PC-3 (cell line): ENCODE results near the gene CCDC102A. TPM values are rescaled to one million over a fixed set of nuclear protein-coding genes. Genes with fewer than 3 reads are reported as not detected.

ENCODE experiments used
- ATAC-seq: fragments of 200-7000 bp; cut with Tn5 transposase; 2 replicates; pipeline ENCODE4 v1.9.1; 2020; ENCODE audit warnings: mild to moderate bottlenecking, moderate library complexity
- BruUV-seq: library from RNA; stranded (reverse); fragments of 400-500 nt; replicated peaks from 2 replicates; lab custom pipeline; 2021; lab: Mats Ljungman, UMichigan
- CTCF ChIA-PET: fragments of 300-600 bp; sonication (Branson Sonifier 250); formaldehyde crosslinking; loops from one replicate; lab custom pipeline; 2022; ENCODE audit warnings: antibody characterized with exemption; lab: Charles Lee
- POLR2A ChIA-PET: fragments of 300-600 bp; sonication (Branson Sonifier 250); formaldehyde crosslinking; loops from one replicate; lab custom pipeline; 2022; ENCODE audit warnings: antibody characterized with exemption; ENCODE audit not compliant: unreplicated experiment; lab: Charles Lee
- DNase-seq: peaks from one replicate; pipeline ENCODE4 v3.0.0-alpha.2; 2015
- H2AFZ ChIP-seq: fragments of 300-600 bp; sonication (generic); 2 replicates; pipeline ENCODE4 v1.6.0; 2016; ENCODE audit warnings: antibody characterized with exemption, low read length
- H3F3A ChIP-seq: fragments of 300-600 bp; sonication (generic); one replicate; pipeline ENCODE4 v1.6.0; 2017; ENCODE audit warnings: antibody characterized with exemption, low read length, control low read depth, mild to moderate bottlenecking; ENCODE audit not compliant: unreplicated experiment
- H3K27ac ChIP-seq: fragments of 300-600 bp; sonication (generic); 2 replicates; pipeline ENCODE4 v1.5.1; 2016; ENCODE audit warnings: mild to moderate bottlenecking, low read length
- H3K27me3 ChIP-seq: fragments of 300-600 bp; sonication (generic); 2 replicates; pipeline ENCODE4 v1.6.1; 2016; ENCODE audit warnings: low read length, mixed read lengths
- H3K36me3 ChIP-seq: fragments of 300-600 bp; sonication (generic); 2 replicates; pipeline ENCODE4 v1.6.1; 2016; ENCODE audit warnings: low read depth, mixed run types, low read length, mixed read lengths
- H3K4me1 ChIP-seq: fragments of 300-600 bp; sonication (generic); 2 replicates; pipeline ENCODE4 v1.5.1; 2016; ENCODE audit warnings: low read length; ENCODE audit not compliant: insufficient read depth
- H3K4me2 ChIP-seq: fragments of 300-600 bp; sonication (generic); 2 replicates; pipeline ENCODE4 v1.6.0; 2016; ENCODE audit warnings: low read length
- H3K4me3 ChIP-seq: fragments of 300-600 bp; sonication (generic); 2 replicates; pipeline ENCODE4 v1.5.1; 2016; ENCODE audit warnings: mild to moderate bottlenecking, low read length, mixed read lengths
- H3K79me2 ChIP-seq: fragments of 300-600 bp; sonication (generic); 2 replicates; pipeline ENCODE4 v1.6.1; 2017; ENCODE audit warnings: low read length, mixed read lengths
- H3K9ac ChIP-seq: fragments of 300-600 bp; sonication (generic); 2 replicates; pipeline ENCODE4 v1.6.0; 2016; ENCODE audit warnings: mild to moderate bottlenecking, low read length
- H3K9me2 ChIP-seq: fragments of 300-600 bp; sonication (generic); replicated peaks from 2 replicates; pipeline ENCODE4 v1.6.1; 2016; ENCODE audit warnings: mixed run types, low read length, mixed read lengths
- H3K9me3 ChIP-seq: fragments of 300-600 bp; sonication (generic); 2 replicates; pipeline ENCODE4 v1.6.1; 2016; ENCODE audit warnings: low read length, mixed read lengths
- H4K20me1 ChIP-seq: fragments of 300-600 bp; sonication (generic); 2 replicates; pipeline ENCODE4 v1.6.1; 2016; ENCODE audit warnings: low read length, mixed read lengths
- CTCF ChIP-seq: fragments of 300-600 bp; sonication (generic); conservative IDR thresholded peaks from 2 replicates; pipeline ENCODE4 v1.5.1; 2017; ENCODE audit warnings: antibody characterized with exemption, low read depth, mild to moderate bottlenecking, low read length
- EZH2 ChIP-seq: fragments of 300-600 bp; sonication (generic); IDR thresholded peaks from one replicate; pipeline ENCODE4 v1.6.1; 2017; ENCODE audit warnings: antibody characterized with exemption, mild to moderate bottlenecking, low read length; ENCODE audit not compliant: unreplicated experiment
- EZH2phosphoT487 ChIP-seq: fragments of 300-600 bp; sonication (generic); IDR thresholded peaks from 2 replicates; pipeline ENCODE4 v1.6.1; 2018; ENCODE audit warnings: mild to moderate bottlenecking, antibody characterized with exemption, low read length, borderline replicate concordance
- intact Hi-C: fragments of 100-400 bp; cut with micrococcal nuclease; formaldehyde crosslinking; loops from 2 replicates; pipeline ENCODE4 v1.9.0; 2023
- total RNA-seq: library from RNA; depleted of rRNA; stranded (reverse); fragments of >200 nt; gene quantifications from 2 replicates; pipeline ENCODE4 v1.2.3, GENCODE V29; 2014

Gene CCDC102A
- total RNA-seq, 1 experiment from 2014 or later, result 12.7 TPM

DNA sequence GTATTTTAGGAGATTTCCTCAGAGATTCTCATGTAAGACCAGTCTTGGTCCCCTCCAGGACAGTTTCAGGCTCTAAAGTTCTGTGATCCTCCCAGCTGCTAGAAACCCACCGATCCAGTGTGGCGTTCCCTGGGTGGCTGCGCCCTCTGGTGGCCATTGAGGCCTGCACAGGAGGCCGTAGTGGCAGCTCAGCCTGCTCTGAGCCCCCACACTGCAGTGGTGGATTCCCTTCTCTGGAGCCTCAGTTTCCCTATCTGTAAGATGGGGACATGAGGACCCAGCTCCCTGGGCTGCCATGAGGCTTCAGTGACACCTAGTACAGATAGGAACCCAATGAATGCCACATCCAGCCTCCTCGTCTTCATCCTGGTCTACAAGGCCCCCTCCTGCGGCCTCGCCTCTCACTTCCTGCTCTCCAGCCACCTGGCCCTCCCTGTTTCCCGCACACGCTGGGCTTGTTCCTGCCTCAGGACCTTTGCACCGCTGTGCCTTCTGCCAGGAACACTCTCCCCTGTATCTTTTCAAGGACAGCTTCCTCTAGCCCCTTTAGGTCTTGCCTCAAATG is 16.5 kb downstream of the CCDC102A start:
- Histone ChIP-seq H3K36me3 (no peaks in the 10 kb centered on the region), H3K9me2 (no peaks in the 10 kb centered on the region), H4K20me1 (no peaks in the 10 kb centered on the region), H3K27me3 (no peaks in the 10 kb centered on the region), H3K27ac (no peak overlapping the region), H3K9ac (no peak overlapping the region), H3K4me2 (no peak overlapping the region), H2AFZ (no peak overlapping the region), H3F3A (no peaks in the 10 kb centered on the region), H3K4me1 (no peaks in the 10 kb centered on the region), H3K4me3 (no peak overlapping the region), H3K9me3 (no peaks in the 10 kb centered on the region), H3K79me2 (no peaks in the 10 kb centered on the region)
- DNase-seq, result peak; percentile 64
- peak; percentile 90 for ATAC-seq
- intact Hi-C loops, result loop anchor here (2.0 kb wide), 1 partner anchor 101 kb away; no protein-coding TSS in a partner anchor
- no TSS peak for BruUV-seq
- peak; percentile 93 for TF ChIP-seq CTCF
- TF ChIP-seq EZH2, result no peak
- no peak for TF ChIP-seq EZH2phosphoT487
- ChIA-PET CTCF (interaction anchor here (1.0 kb wide), 1 partner anchor 97 kb away, joined by 3 read pairs; no protein-coding TSS in a partner anchor), POLR2A (no interaction called here)

DNA sequence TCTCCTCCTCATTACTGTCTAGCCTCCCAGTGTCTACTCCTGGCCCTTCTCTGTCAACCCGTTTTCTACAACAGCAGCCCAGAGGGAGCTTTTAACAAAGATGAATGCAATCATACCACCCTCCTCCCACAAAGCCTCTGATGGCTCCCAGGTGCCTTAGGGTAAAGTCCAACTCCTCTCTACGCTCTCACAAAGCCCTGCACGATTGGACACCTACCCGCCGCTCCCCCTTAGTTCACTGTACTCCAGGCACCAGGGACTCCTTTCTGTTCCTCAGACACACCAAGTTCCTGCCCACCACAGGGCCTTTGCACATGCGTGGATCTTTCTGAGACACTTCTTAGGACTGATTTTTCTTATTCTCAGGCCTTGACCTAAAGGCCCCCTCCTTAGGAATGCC is 17.4 kb downstream of the CCDC102A start:
- no peak overlapping the region for H3K4me2 ChIP-seq
- no peaks in the 10 kb centered on the region for H3F3A ChIP-seq
- intact Hi-C loops, result loop anchor here (2.0 kb wide), 1 partner anchor 100 kb away; no protein-coding TSS in a partner anchor
- H3K9me2 ChIP-seq, result no peaks in the 10 kb centered on the region
- H3K4me1 ChIP-seq, result no peaks in the 10 kb centered on the region
- ATAC-seq, result no peak
- BruUV-seq, result no TSS peak
- no peaks in the 10 kb centered on the region for H3K36me3 ChIP-seq
- no peak for TF ChIP-seq EZH2
- no peak for TF ChIP-seq EZH2phosphoT487
- no peak for TF ChIP-seq CTCF
- H3K79me2 ChIP-seq, result no peaks in the 10 kb centered on the region
- DNase-seq, result no peak
- no peaks in the 10 kb centered on the region for H4K20me1 ChIP-seq
- H3K9me3 ChIP-seq, result no peaks in the 10 kb centered on the region
- ChIA-PET CTCF (no interaction called here), POLR2A (no interaction called here)
- H3K4me3 ChIP-seq, result no peak overlapping the region
- H3K27ac ChIP-seq, result no peak overlapping the region
- H3K9ac ChIP-seq, result no peak overlapping the region
- no peaks in the 10 kb centered on the region for H3K27me3 ChIP-seq
- no peak overlapping the region for H2AFZ ChIP-seq

- DNase-seq (no peak), ATAC-seq (no peak)
- POLR2A ChIA-PET, result no interaction called here
- Histone ChIP-seq H3K4me3 (no peak overlapping the region), H3K36me3 (no peaks in the 10 kb centered on the region), H3K9ac (no peak overlapping the region), H3K4me2 (no peak overlapping the region), H3K27ac (no peak overlapping the region), H3K9me2 (no peaks in the 10 kb centered on the region), H3K79me2 (no peaks in the 10 kb centered on the region), H4K20me1 (no peaks in the 10 kb centered on the region), H3K27me3 (no peaks in the 10 kb centered on the region), H2AFZ (no peak overlapping the region), H3K9me3 (no peaks in the 10 kb centered on the region), H3K4me1 (no peaks in the 10 kb centered on the region), H3F3A (no peaks in the 10 kb centered on the region)
- intact Hi-C loops, result loop anchor here (2.0 kb wide), 1 partner anchor 100 kb away; no protein-coding TSS in a partner anchor
- CTCF ChIA-PET, result no interaction called here
- no TSS peak for BruUV-seq
- TF ChIP-seq EZH2phosphoT487, result no peak
- TF ChIP-seq EZH2, result no peak
- TF ChIP-seq CTCF, result no peak
Observed at GRCh38 chr16:57518520-57518919, 17.9 kb downstream of the CCDC102A start.
